Thoracic aorta endothelial cell (primary cell): Measurements from ENCODE around the gene TRAF3. TPM values are rescaled to one million over a fixed set of nuclear protein-coding genes. Genes with fewer than 3 reads are reported as not detected.

Experiments used
- small RNA-seq: library from RNA; depleted of rRNA; stranded (forward); fragments of <200 nt; gene quantifications from one replicate; pipeline ENCODE3, GENCODE V24; 2012
- total RNA-seq: library from RNA; depleted of rRNA; stranded (reverse); fragments of >200 nt; gene quantifications from 2 replicates; pipeline ENCODE4 v1.2.3, GENCODE V29; 2012

Gene TRAF3
- total RNA-seq = 27.7 and 28.6 TPM in 2 replicates

GRCh38 chr14:102776761-102777710, at the start of gene TRAF3:
Gene TRAF3 (plus strand): TSS chr14:102777449. CDS start chr14:102870202, 92,753 bp downstream.

GRCh38 chr14:102922490-102923200, 145.4 kb downstream of the TRAF3 start, which contains the start of gene AMN:
Gene AMN (plus strand): TSS chr14:102922663. CDS start chr14:102922689, 26 bp downstream.

Small RNAs within 50 kb of the gene (small RNA-seq; reads per million reads assigned to genes)
- not detected for gene RNU6-1316P

Other genes starting within 250 kb of the TRAF3 start
- gene RCOR1, start 184.8 kb upstream of the TRAF3 start, total RNA-seq = 27.5 and 31.2 TPM in 2 replicates
- under 0.01 TPM in 1 of 2 replicates, not detected in the other for gene AMN, start 145.2 kb downstream of the TRAF3 start, total RNA-seq